Stimulated activated CD8-positive, alpha-beta memory T cell treated with anti-CD3 and anti-CD28 coated beads, Interleukin-4, amount 100 ng/mL, for 48 hours (primary cell): Measurements from ENCODE around the gene ZNF587.
"Not testable (repeated sequence)": the region's sequence is repeated elsewhere in the genome, so short reads cannot be mapped to it uniquely, and the experiment has no call there.

Source experiments
- DNase-seq: peaks from one replicate; pipeline ENCODE4 v3.0.0-alpha.2; 2020

ZNF587 gene

GRCh38 chr19:57823608-57824007, 26.1 kb upstream of the ZNF587 start:
- not testable (repeated sequence) for DNase-seq

GRCh38 chr19:57825511-57825910, 24.1 kb upstream of the ZNF587 start:
- no peak for DNase-seq

- no peak for DNase-seq
Observed at GRCh38 chr19:57829316-57829715, 20.3 kb upstream of the ZNF587 start.

DNA sequence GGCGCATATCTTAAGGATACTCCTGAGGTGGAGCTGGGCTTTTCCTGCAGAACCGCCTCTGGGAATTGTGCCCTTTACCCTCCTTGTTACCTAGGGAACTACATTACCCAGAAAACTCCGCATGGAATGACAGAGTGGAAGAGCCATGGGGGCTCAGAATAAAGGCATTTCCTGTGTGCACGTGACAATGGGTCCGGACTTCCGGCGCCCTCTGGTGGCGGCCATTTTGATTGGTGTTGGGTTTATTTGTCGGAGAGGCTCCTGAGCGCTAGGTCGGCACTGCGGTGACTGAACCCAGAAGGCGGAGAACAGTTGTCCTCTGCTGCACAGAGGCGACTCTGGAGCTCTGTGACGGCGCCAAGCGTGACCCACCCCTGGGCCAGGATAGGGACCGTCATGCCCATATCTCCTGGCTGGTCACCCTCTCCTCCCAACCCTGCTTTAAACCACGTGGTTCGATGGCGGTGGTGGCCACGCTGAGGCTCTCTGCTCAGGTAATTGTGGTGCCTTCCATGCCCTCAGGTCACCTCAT, 19.5 kb upstream of the ZNF587 start, which contains the start of gene ZNF587B:
ZNF587B (plus strand) TSS at position 229 of the 532 bp plus-strand sequence; CDS start at position 459, 230 bp downstream.
- DNase-seq, result peak; percentile 65

- not testable (repeated sequence) for DNase-seq
Observed at GRCh38 chr19:57836991-57837390, 12.7 kb upstream of the ZNF587 start.

DNA sequence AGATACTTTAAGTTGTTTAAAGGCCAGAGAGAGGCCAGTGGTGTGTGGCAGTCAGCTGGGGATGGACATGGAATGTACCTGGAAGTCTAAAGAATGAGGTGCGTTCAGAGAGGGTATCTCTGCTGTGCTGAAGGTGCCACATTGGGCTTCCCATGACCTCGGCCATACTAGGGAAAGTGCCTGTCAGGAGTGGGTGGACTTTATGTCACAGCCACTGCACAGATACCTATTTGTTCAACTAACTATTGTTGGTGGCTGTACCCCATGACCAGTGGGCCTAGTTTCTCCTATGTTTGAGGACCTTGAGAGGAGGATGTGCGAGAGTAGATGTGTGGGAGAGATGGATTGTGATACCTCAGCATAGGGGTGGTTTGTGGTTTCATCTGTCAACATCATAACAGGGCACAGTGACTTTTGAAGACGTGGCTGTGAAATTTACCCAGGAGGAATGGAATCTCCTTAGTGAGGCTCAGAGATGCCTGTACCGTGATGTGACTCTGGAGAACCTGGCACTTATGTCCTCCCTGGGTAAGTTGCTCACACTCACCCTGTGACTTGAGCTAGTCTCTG, 11.0 kb upstream of the ZNF587 start:
- DNase-seq, result not testable (repeated sequence)

DNA sequence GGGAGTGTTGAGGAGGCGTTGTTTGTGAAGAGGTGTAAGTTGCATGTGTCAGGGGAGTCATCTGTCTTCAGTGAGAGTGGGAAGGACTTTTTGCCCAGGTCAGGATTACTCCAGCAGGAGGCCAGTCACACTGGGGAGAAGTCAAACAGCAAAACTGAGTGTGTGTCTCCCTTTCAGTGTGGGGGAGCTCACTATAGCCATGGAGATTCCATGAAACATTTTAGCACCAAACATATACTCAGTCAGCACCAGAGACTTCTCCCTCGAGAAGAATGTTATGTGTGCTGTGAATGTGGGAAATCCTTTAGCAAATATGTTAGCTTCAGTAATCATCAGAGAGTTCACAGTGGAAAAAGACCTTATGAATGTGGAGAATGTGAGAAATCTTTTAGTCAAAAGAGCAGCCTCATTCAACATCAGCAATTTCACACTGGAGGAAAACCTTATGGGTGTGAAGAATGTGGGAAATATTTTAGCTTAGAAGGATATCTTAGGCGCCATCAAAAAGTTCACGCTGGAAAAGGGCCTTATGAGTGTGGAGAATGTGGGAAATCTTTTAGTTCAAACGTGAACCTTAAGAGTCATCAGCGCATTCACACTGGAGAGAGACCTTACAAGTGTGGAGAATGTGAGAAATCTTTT, 8.4 kb upstream of the ZNF587 start:
- DNase-seq, result no peak

GRCh38 chr19:57847164-57847563, 2.5 kb upstream of the ZNF587 start:
- not testable (repeated sequence) for DNase-seq

GRCh38 chr19:57849162-57849665, 445 bp upstream of the ZNF587 start:
- DNase-seq, result not testable (repeated sequence)

GRCh38 chr19:57850553-57851017, 926 bp downstream of the ZNF587 start:
- DNase-seq, result peak; percentile 46

DNA sequence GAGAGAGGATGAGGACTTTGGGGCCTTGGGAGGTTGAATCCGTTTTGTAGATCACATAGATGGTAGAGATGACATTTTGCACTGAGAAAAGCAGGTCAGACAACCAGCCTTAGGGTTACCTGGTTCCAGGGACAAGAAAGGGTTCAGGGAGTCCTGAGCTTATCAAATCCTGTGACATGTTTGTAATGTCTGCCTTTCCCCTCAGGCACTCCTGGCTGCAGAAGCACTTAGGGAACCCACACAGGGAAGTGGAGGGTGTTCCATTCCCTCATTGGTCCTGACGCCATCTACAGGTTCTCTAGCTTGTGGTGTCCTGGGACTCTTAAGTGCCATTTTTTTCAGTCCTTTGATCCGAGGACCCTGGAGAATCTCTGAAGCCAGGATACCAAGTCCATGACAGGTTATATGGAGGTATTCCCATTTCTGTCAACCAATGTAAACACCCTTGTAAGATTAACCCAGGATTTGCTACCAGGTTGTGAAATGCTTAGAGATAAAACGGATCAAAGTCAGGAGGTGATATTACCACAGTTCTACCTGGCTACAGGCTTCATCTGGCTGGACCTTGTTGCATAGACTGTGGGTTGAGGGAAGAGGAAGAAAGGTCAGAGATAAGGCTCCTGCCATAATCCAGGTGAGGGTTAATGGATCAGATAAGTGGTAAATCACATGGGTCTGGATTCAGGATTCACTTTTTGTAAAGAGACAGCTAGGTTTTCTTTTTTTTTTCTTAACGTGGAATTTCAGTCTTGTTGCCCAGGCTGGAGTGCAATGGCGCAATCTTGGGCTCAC, 2.3 kb downstream of the ZNF587 start:
- not testable (repeated sequence) for DNase-seq

DNA sequence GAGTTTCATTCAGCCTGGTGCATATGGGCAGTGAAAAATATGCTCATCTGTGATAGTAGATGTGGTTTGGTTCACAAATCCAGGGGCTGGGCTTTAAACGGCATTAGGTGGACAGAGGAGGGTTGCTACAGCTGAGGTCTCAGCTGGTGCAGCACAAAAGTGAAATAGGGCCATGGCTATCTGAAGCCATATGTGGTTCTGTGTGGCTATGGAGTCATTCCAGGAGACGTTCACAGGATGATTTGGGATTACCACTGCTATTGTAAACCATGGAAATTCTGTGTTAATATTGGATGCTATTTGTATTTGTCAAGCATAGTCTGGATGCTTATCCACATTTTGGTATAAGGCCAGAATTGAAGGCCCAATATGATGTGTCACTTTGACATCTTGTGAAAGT, 4.5 kb downstream of the ZNF587 start:
- not testable (repeated sequence) for DNase-seq

DNA sequence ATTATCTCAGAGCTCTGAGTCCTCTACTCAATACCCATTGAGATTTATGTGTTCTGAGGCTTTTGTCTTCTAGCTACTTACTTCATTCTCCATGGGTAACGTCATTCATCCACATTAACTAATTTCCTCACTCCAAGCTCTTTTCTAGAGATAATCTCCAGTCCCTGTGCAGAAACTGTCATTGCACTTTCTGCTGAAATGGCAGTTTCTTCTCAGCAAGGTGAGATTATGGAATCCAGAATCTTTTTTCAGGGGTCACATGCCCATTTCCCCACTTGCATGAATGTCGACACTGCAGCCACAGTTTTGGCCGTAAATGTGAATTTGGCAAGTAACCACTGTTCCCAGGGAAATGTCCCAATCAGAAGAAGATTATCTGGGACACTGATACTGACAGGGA, 12.7 kb downstream of the ZNF587 start:
- not testable (repeated sequence) for DNase-seq

- DNase-seq, result no peak
Observed at GRCh38 chr19:57867868-57868492, 18.3 kb downstream of the ZNF587 start.

DNA sequence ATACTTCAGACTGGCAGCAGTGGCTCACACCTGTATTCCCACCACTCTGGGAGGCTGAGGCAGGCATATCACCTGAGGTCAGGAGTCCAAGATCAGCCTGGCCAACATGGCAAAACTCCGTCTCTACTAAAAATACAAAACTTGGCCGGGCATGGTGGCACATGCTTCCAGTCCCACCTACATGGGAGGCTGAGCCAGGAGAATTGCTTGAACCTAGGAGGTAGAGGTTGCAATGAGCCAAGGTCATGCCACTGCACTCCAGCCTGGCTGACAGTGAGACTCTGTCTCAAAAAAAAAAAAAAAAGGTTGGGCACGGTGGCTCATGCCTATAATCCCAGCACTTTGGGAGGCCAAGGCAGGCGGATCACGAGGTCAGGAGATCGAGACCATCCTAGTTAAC, 20.0 kb downstream of the ZNF587 start:
- not testable (repeated sequence) for DNase-seq

GRCh38 chr19:57870225-57870624, 20.6 kb downstream of the ZNF587 start:
- no peak for DNase-seq

GRCh38 chr19:57872450-57872849, 22.8 kb downstream of the ZNF587 start:
- DNase-seq, result no peak

DNA sequence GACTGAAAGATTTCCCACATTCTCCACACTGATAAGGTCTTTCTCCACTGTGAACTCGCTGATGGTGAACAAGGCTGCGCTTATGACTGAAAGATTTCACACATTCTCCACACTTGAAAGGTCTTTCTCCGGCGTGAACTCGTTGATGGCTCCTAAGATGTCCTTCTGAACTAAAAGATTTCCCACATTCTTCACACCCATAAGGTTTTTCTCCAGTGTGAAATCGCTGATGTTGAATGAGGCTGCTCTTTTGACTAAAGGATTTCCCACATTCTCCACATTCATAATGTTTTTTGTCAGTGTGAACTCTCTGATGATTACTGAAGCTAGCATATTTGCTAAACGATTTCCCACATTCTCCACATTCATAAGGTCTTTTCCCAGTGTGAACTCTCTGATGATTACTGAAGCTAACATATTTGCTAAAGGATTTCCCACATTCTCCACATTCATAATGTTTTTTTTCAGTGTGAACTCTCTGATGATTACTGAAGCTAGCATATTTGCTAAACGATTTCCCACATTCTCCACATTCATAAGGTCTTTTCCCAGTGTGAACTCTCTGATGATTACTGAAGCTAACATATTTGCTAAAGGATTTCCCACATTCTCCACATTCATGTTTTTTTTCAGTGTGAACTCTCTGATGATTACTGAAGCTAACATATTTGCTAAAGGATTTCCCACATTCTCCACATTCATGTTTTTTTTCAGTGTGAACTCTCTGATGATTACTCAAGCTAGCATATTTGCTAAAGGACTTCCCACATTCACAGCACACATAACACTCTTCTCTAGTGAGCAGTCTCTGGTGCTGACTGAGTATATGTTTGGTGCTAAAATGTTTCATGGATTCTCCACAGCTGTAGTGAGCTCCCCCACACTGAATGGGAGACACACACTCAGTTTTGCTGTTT, 24.5 kb downstream of the ZNF587 start:
- DNase-seq, result not testable (repeated sequence)

GRCh38 chr19:57886046-57886445, 36.4 kb downstream of the ZNF587 start:
- no peak for DNase-seq

DNA sequence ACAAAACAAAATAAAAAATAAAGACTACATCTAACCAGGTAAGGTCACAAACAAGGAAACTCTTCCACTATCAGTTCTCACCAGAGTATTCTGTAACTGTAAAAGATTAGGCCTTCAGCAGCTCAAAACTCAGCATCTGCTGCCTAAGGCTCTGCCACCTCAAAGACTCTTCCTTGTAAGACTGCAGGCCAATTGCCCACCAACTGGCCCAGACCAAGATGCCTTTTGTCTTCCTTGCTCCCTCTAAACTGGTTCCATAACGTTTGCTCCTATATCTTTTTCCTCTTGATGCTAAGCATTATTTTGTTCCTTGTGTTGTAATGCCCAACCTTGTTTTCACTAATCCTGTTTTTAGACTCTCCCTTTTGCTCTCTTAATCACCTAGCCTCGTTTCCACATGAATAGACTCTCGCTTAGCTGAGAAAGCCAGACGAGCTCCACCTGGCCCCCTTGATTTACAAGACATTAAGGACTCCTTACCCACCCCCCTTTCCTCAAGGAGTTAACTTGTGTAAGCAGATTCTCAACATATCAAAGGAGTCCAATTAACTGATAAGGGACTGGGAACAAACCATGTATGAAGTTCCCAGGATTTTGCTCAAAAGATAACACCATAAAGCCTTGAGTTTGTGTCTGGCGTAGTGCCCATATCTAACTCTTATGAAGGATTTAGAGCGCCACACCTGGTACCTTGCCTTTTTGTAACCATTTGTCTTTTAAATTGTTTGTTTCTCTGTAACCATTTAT, 37.7 kb downstream of the ZNF587 start:
- DNase-seq, result no peak

- no peak for DNase-seq
Observed at GRCh38 chr19:57888107-57888559, 38.5 kb downstream of the ZNF587 start.
